Measurements from ENCODE around the gene PIM2. TPM values are rescaled to one million over a fixed set of nuclear protein-coding genes. Genes with fewer than 3 reads are reported as not detected.

Gene PIM2
- total and polyA plus RNA-seq, 9 of the 15 experiments (the other 6 are each of a cell fraction or from before 2014, with no cell fraction given): 67.6 to 191 (median 108) TPM

DNA sequence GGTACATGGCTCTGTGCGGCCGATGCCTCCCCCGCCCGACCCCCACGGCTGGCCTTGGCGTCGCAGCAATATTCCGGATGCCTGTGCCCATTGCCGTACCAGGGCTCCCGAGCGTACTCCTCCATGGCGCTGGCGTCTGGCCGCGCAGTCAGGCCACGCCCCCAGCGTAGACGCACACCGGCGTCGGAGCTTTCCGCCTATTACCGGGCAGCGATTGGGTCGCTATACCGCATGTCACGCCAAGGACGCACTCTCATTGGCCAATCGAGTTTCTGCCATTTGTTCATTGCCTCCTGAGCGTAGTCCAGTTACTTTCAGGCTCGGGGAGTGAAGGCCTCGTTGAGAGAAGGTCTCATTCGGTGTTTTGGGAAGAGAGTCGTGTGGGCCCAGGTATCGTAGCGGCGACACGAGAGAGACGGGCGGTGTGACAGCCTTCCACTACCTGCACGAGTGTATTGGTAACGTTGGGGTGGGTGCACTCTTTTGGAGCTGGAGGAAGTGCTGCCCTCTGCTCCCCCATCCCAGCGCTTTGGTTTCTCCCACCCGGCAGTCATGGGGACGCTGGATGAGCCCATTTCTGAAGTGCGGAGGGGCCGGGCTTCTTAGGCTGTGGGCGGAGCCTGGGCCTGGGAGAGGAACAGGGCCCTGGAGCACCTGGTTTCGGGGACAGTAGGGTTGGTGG is 21.1 kb downstream of the PIM2 start, which contains the start of the genes PQBP1 and TIMM17B (continued):
- TF ChIP-seq, protein P1, sequence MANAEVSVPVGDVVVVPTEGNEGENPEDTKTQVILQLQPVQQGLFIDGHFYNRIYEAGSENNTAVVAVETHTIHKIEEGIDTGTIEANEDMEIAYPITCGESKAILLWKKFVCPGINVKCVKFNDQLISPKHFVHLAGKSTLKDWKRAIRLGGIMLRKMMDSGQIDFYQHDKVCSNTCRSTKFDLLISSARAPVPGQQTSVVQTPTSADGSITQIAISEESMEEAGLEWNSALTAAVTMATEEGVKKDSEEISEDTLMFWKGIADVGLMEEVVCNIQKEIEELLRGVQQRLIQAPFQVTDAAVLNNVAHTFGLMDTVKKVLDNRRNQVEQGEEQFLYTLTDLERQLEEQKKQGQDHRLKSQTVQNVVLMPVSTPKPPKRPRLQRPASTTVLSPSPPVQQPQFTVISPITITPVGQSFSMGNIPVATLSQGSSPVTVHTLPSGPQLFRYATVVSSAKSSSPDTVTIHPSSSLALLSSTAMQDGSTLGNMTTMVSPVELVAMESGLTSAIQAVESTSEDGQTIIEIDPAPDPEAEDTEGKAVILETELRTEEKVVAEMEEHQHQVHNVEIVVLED (CRISPR knock-in tag; IDR thresholded peaks at IDR 0.05): peak; percentile 89
- TF ChIP-seq, protein P2, sequence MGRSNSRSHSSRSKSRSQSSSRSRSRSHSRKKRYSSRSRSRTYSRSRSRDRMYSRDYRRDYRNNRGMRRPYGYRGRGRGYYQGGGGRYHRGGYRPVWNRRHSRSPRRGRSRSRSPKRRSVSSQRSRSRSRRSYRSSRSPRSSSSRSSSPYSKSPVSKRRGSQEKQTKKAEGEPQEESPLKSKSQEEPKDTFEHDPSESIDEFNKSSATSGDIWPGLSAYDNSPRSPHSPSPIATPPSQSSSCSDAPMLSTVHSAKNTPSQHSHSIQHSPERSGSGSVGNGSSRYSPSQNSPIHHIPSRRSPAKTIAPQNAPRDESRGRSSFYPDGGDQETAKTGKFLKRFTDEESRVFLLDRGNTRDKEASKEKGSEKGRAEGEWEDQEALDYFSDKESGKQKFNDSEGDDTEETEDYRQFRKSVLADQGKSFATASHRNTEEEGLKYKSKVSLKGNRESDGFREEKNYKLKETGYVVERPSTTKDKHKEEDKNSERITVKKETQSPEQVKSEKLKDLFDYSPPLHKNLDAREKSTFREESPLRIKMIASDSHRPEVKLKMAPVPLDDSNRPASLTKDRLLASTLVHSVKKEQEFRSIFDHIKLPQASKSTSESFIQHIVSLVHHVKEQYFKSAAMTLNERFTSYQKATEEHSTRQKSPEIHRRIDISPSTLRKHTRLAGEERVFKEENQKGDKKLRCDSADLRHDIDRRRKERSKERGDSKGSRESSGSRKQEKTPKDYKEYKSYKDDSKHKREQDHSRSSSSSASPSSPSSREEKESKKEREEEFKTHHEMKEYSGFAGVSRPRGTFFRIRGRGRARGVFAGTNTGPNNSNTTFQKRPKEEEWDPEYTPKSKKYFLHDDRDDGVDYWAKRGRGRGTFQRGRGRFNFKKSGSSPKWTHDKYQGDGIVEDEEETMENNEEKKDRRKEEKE (IDR thresholded peaks at IDR 0.05; ENCODE audit: borderline replicate concordance in 1 of 2, control insufficient read depth in 1 of 2, low read depth in 2 of 2, low read length in 1 of 2): peak in 1 of 2 experiments; percentile 92; a peak in 2 of 4 replicates
- TF ChIP-seq CREM (IDR thresholded peaks at IDR 0.05; ENCODE audit: low read depth) (peak; percentile 90), HNRNPLL (IDR thresholded peaks at IDR 0.05; ENCODE audit: low read depth, low read length, poor library complexity, severe bottlenecking) (peak; percentile 96), SREBF1 (IDR thresholded peaks at IDR 0.05; ENCODE audit: borderline replicate concordance, low read depth, low read length) (peak; percentile 89; the same call in 1 of the 2 replicates), NRF1 (conservative IDR thresholded peaks at IDR 0.05 in 1 of 2, IDR thresholded peaks at IDR 0.05 in 1 of 2) (peak; percentile 82 to 85), HOMEZ (CRISPR knock-in tag; IDR thresholded peaks at IDR 0.05) (no peak), RB1 (IDR thresholded peaks at IDR 0.05; ENCODE audit: low read depth) (peak; percentile 56; the same call in 1 of the 2 replicates), GABPB1 (CRISPR knock-in tag; IDR thresholded peaks at IDR 0.05) (peak; percentile 21; the same call in 1 of the 2 replicates), NCOA1 (IDR thresholded peaks at IDR 0.05; ENCODE audit: low read depth) (0 out of 2 replicates have a peak, but pooled peaks have one; percentile 16), FOXP1 (CRISPR knock-in tag; IDR thresholded peaks at IDR 0.05) (peak; percentile 84; the same call in 1 of the 2 replicates), BHLHE40 (IDR thresholded peaks at IDR 0.05; ENCODE audit: low read length) (peak; percentile 89), DACH1 (IDR thresholded peaks at IDR 0.05; ENCODE audit: partially characterized antibody) (no peak), SP1 (CRISPR knock-in tag; IDR thresholded peaks at IDR 0.05) (peak; percentile 83), C11orf30 (IDR thresholded peaks at IDR 0.05; ENCODE audit: low read depth) (0 out of 2 replicates have a peak, but pooled peaks have one; percentile 33), TCF7L2 (IDR thresholded peaks at IDR 0.05; ENCODE audit: low read depth, low read length) (peak; percentile 95), PHF8 (IDR thresholded peaks at IDR 0.05; ENCODE audit: borderline replicate concordance, low read length) (peak; percentile 93; the same call in 1 of the 2 replicates), EGR1 (conservative IDR thresholded peaks at IDR 0.05) (no peak; the same call in 1 of the 2 replicates), HNRNPH1 (optimal IDR thresholded peaks at IDR 0.05; ENCODE audit: low read depth, low read length) (no peak), CHD2 (IDR thresholded peaks at IDR 0.05; ENCODE audit: low read depth, low read length) (0 out of 2 replicates have a peak, but pooled peaks have one; percentile 19)
- TF ChIP-seq, protein P3, sequence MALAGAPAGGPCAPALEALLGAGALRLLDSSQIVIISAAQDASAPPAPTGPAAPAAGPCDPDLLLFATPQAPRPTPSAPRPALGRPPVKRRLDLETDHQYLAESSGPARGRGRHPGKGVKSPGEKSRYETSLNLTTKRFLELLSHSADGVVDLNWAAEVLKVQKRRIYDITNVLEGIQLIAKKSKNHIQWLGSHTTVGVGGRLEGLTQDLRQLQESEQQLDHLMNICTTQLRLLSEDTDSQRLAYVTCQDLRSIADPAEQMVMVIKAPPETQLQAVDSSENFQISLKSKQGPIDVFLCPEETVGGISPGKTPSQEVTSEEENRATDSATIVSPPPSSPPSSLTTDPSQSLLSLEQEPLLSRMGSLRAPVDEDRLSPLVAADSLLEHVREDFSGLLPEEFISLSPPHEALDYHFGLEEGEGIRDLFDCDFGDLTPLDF (CRISPR knock-in tag; IDR thresholded peaks at IDR 0.05): peak; percentile 16; the same call in 1 of the 2 replicates

Data from K562 (cell line).